GM08714 (cell line): Measurements from ENCODE around the gene HTR2C.
"Not testable (repeated sequence)": the region's sequence is repeated elsewhere in the genome, so short reads cannot be mapped to it uniquely, and the experiment has no call there.

Experiments used
- H3K4me3 ChIP-seq: fragments of 200-500 bp; sonication (Bioruptor generic); 2 replicates; pipeline ENCODE4 v1.5.1; 2014; ENCODE audit warnings: mild to moderate bottlenecking, low read length, inconsistent platforms
- ZNF274 ChIP-seq: IDR thresholded peaks from 2 replicates; pipeline ENCODE4 v1.6.1; 2012; ENCODE audit warnings: mild to moderate bottlenecking, low read depth, low read length

The HTR2C gene

GRCh38 chrX:114800719-114801118 is 216.8 kb downstream of the HTR2C start:
- no peak overlapping the region for H3K4me3 ChIP-seq
- TF ChIP-seq ZNF274, result no peak

GRCh38 chrX:114819509-114819908 is 235.6 kb downstream of the HTR2C start:
- no peak for TF ChIP-seq ZNF274
- H3K4me3 ChIP-seq, result no peak overlapping the region

GRCh38 chrX:114841051-114841450 is 257.2 kb downstream of the HTR2C start:
- no peak overlapping the region for H3K4me3 ChIP-seq
- TF ChIP-seq ZNF274, result no peak

- TF ChIP-seq ZNF274, result no peak
- no peak overlapping the region for H3K4me3 ChIP-seq
Observed at GRCh38 chrX:114842181-114842580, 258.3 kb downstream of the HTR2C start.

GRCh38 chrX:114889481-114889880 is 305.6 kb downstream of the HTR2C start:
- no peak for TF ChIP-seq ZNF274
- H3K4me3 ChIP-seq, result no peak overlapping the region

GRCh38 chrX:114903618-114904017 is 319.7 kb downstream of the HTR2C start:
- H3K4me3 ChIP-seq, result no peak overlapping the region
- no peak for TF ChIP-seq ZNF274

- no peak for TF ChIP-seq ZNF274
- H3K4me3 ChIP-seq, result no peak overlapping the region
Observed at GRCh38 chrX:114905251-114905650, 321.4 kb downstream of the HTR2C start.

GRCh38 chrX:114906984-114907510 is 323.2 kb downstream of the HTR2C start:
- no peak for TF ChIP-seq ZNF274
- no peak overlapping the region for H3K4me3 ChIP-seq

GRCh38 chrX:114924423-114924822 is 340.5 kb downstream of the HTR2C start:
- H3K4me3 ChIP-seq, result no peak overlapping the region
- TF ChIP-seq ZNF274, result no peak

GRCh38 chrX:114924856-114925255 is 341.0 kb downstream of the HTR2C start:
- no peak for TF ChIP-seq ZNF274
- H3K4me3 ChIP-seq, result no peak overlapping the region

- no peak overlapping the region for H3K4me3 ChIP-seq
- TF ChIP-seq ZNF274, result no peak
Observed at GRCh38 chrX:114930227-114930626, 346.3 kb downstream of the HTR2C start.

- H3K4me3 ChIP-seq, result no peak overlapping the region
- TF ChIP-seq ZNF274, result no peak
Observed at GRCh38 chrX:114932550-114932949, 348.7 kb downstream of the HTR2C start.

GRCh38 chrX:114933291-114933690 is 349.4 kb downstream of the HTR2C start:
- H3K4me3 ChIP-seq, result not testable (repeated sequence)

GRCh38 chrX:114937090-114937489 is 353.2 kb downstream of the HTR2C start:
- H3K4me3 ChIP-seq, result not testable (repeated sequence)

- no peak for TF ChIP-seq ZNF274
- H3K4me3 ChIP-seq, result no peak overlapping the region
Observed at GRCh38 chrX:114952696-114953095, 368.8 kb downstream of the HTR2C start.
